GM18909 (cell line): ENCODE measurements around the gene ECI2.
"Not testable (repeated sequence)": the region's sequence is repeated elsewhere in the genome, so short reads cannot be mapped to it uniquely, and the experiment has no call there.

Experiments used
- ATAC-seq: cut with Tn5 transposase; IDR thresholded peaks from one replicate; pipeline ENCODE4 v1.9.1; 2021; ENCODE audit warnings: mild to moderate bottlenecking; ENCODE audit not compliant: unreplicated experiment, poor library complexity

Gene ECI2

DNA sequence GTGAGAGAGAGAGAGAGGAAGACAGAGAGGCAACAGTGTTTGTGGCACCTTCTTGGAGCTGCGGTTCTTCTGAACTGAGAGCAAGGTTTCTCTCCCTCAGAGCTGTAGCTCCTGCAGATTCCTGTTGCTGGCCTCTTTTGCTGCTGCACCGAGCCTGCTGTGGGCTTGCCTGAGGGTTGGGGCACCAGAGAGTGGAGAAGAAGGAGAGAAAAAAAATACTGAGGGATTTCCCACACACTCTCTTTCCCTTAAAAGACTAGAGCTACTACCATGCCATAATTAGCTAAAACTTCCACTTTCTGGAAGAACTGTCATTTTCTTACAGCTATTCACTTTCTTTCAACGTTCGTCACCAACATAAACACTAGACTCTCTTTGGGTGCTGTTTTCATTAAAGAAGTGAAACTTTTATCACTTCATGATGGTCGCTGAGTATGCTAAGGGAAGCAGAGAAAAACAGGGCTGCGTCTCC, 18.2 kb upstream of the ECI2 start:
- peak; percentile 59 for ATAC-seq

GRCh38 chr6:4145083-4145482, 9.7 kb upstream of the ECI2 start:
- no peak for ATAC-seq

GRCh38 chr6:4139272-4139671, 3.9 kb upstream of the ECI2 start:
- no peak for ATAC-seq

DNA sequence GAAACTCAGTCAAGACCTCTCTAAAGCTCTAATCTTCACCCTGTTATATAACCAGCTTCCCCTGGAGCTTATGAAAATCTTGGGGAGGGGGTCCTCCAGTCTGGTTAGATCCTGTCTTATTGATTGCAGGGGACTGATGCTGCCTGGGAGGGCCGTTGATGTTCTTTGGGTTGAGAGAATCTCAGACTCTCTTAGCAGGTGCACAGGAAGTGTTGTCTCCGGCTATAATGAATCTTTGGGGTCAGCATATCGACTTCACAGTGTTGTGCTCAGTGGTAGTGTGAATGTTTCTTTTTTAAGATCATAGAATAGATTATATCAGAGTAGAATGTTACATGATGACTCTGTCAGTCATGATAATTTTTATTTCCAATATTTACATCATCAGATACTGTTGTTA, 2.8 kb upstream of the ECI2 start:
- no peak for ATAC-seq

- ATAC-seq, result no peak
Observed at GRCh38 chr6:4136354-4136831, 1.0 kb upstream of the ECI2 start.

DNA sequence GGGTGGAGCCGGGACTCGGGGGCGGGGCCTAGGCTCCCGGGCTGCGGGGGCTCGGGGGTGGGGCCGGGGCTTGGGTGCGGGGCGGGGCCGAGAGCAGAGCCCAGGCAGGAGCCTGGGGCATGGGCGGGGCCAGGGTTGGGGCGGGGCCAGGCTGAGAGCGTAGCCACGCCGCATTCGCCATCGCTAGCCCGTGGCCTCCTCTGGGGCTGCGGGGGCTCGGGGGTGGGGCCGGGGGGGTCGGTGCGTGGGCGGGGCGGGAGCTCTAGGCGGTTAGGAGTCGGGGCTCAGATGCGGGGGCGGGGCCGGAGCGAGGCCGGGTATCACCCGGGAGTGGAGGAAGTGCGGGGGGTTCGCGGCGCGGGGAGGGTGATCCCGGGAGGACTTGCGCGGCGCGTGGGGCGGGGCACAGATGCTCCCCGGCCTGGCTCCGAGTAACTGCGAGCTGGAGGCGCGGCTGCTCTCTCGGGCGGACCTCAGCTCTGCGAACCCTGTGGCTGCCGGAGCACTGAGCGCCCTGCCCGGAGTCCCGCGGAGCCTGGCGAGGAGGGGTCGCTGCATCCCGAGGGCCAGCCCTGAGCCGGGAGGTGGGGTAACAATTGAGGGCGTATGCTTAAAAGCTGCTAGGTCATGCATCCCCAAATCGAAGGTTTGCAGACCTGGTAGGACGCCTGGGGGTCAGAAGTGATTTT, 434 bp upstream of the ECI2 start:
- peak; percentile 75 for ATAC-seq

GRCh38 chr6:4133941-4134838, 1.2 kb downstream of the ECI2 start:
- no peak for ATAC-seq

- ATAC-seq, result no peak
Observed at GRCh38 chr6:4130357-4130987, 4.9 kb downstream of the ECI2 start.

GRCh38 chr6:4129446-4129845, 5.9 kb downstream of the ECI2 start:
- no peak for ATAC-seq

DNA sequence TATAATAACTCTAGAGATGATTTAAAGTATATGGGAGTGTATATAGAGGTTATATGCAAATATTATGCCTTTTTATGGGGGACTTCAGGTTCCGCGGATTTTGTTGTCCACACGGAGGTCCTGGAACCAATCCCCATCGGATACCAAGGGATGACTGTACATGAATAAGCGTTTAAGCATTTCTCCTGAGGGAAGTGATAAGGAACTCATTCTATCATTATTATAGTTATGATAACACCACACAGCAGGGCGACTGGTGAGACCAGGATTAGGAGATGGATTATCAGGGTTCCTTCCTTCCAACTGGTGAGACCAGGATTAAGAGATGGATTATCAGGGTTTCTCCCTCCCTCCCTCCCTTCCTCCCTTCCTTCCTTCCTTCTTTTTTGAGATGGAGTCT, 6.6 kb downstream of the ECI2 start:
- no peak for ATAC-seq

GRCh38 chr6:4128072-4128471, 7.3 kb downstream of the ECI2 start:
- ATAC-seq, result no peak

DNA sequence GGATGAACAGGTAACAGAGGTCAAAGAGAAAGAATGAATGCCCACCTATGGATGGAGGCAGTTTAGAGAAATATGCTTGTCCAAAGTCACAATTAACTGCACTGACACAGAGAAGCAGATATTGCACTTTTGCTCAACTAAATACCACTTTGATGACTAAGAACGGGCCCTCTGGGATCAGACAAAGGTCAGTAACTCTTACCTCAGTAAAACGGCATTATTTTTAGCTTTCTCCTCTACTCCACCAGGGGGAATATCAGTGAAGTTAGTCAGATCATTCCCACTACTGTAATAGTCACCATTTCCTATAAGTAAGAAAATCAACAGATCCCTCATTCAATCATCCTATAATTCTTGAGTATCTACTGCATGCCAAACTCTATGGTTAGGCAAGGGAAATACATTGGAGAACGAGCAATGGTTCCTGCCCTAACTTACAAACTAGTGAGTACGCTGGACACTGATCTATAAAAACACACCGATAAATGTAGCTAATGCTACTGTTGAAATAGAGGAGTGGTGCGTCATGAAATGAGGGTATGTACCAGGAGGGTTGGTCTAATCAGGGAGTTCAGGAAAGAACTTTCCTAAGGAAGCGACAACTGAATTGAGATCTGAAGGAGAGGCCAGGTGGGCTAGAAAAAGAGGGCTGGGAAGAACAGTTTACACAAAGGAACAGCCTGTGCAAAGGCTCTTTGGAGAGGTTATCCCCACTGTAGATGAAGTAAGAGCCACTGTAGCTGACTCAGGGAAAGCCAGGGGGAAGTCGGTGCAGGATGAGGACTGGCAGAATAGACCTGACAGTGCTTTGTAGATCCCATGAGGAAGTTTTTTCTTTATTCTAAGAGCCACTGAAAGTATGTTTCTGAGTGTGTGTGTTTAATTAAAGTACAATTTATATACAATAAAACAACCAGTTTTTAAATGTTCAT, 9.2 kb downstream of the ECI2 start:
- no peak for ATAC-seq

DNA sequence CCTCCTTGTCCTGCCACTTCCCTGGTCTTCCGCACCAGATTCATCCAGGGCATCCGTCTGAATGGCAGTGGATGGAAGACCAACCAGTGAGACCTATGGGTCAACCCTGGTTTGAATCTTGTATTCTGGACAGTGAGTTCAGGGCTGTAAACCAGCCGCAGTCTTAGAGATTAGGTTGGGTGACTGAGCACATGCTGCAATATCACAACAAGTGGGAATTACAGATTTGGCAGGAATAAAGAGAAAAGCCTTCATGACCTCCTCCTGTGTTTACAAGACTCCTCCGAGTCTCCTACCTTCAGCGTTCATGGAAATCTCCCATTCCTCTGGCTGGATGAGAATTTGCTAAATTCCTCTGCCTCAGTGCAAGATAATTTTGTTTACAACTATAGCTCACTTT, 9.9 kb downstream of the ECI2 start:
- ATAC-seq, result no peak

DNA sequence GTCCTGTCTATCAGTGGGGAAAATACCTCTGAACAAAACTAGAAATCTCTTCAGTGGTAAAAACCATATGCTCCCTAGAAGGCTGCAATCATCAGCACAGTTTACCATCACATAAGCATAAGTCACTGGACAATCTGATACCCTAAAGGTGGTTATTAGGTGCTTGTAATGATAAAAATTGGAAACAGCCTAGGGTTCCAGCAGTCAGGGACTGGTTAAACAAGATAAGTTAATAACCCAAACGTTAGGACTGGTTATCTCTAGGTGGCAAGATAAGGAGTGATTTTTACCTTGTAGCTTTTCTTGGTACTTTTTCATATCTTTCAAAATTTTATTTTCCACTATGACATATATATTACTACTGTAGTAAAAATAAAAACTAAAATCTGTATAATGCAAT, 11.0 kb downstream of the ECI2 start:
- no peak for ATAC-seq

GRCh38 chr6:4115741-4116140, 19.6 kb downstream of the ECI2 start:
- no peak for ATAC-seq

DNA sequence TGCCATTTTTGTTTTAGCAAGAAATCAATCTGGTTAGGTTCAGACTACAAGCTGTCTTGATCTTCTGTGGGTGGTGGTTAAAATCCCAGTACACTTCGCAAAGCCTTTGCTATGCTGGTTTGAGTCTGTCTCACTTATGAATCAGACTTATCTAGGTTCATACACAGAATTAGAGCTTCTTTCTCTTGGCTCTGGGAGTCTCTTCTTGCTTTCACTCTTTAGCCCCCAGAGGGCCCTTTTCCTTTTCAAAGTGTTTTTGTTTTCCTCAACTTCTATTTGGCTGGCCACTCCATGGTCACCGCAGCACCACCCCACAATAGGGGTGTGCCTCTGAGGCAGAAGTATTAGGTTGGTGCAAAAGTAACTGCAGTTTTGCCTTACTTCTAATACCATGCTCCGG, 21.3 kb downstream of the ECI2 start:
- ATAC-seq, result no peak

DNA sequence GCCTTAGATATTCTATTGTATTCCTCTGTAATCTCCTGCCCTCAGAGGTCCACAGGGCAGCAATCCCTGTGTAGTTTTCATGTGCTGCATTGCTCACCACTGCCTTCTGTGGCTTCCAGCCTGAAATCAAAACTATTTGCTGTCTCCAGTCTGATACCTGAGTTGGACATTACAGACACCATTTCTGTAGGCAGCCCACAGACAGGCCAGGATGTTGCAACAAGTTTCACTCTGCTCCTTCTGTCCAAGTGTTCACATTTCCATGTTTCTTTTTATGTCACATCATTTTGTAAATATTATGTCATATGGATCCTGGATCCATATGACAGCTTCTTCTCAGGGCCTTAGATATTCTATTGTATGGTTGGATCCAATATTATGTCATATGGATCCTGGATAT, 21.7 kb downstream of the ECI2 start:
- ATAC-seq, result no peak

GRCh38 chr6:4112366-4112765, 23.0 kb downstream of the ECI2 start:
- no peak for ATAC-seq

DNA sequence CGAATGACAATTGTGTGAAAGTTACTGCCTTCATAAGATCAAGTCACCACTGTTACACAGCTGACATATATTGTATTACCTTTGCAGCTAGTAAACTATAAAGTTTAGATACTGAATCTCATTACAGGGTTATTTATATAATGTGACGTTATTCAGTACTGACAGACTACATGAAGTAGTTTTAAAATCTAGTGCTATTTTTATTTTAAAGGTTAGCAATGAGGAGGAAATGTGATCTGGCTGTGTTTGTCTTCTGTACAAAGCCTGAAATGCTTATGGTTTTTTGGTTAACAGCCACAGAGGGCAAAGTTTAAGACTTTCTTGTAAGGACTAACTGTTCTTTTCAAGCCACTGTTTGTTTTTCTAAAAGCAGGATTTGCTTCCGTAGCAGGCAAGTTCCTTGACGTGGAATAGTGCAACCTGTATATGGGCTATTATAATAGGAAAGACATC, 26.0 kb downstream of the ECI2 start:
- ATAC-seq, result not testable (repeated sequence)

DNA sequence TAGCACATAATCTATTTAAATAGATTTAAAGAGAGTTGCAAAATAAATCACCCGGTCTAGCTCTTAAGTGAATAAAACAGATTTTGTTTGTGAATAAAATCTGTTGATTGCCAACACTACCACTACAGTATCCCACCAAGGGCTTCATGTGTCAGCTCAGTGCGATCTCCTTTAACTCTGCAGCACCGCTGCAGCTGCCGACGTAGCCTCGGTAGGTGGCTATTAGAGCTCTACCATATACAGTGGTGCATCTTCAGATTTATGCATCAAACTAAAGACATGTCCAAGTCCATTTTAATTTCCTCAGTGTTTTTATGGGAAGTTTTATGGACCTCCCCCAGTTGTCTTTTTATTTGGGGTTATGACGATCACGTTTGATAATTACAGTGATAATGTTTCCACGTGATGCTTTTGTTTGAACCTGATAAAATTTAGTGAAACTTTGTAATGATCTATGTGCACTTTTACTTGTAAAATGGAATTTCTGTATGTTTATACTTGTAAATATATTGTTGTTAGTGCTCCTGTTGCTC, 26.7 kb downstream of the ECI2 start:
- no peak for ATAC-seq
